DMS53 treated with DMSO at 0.1 percent for 48 hours (cell line): Measurements from ENCODE around the gene SLC4A11.
A peak's percentile ranks its signal among the peaks of the same experiment; 100 is the strongest.
"Not testable (repeated sequence)": the region's sequence is repeated elsewhere in the genome, so short reads cannot be mapped to it uniquely, and the experiment has no call there.

ENCODE experiments used
- DNase-seq: peaks from one replicate; lab custom pipeline; 2025; ENCODE audit not compliant: unreplicated experiment; lab: John Stamatoyannopoulos, UW

Gene SLC4A11

DNA sequence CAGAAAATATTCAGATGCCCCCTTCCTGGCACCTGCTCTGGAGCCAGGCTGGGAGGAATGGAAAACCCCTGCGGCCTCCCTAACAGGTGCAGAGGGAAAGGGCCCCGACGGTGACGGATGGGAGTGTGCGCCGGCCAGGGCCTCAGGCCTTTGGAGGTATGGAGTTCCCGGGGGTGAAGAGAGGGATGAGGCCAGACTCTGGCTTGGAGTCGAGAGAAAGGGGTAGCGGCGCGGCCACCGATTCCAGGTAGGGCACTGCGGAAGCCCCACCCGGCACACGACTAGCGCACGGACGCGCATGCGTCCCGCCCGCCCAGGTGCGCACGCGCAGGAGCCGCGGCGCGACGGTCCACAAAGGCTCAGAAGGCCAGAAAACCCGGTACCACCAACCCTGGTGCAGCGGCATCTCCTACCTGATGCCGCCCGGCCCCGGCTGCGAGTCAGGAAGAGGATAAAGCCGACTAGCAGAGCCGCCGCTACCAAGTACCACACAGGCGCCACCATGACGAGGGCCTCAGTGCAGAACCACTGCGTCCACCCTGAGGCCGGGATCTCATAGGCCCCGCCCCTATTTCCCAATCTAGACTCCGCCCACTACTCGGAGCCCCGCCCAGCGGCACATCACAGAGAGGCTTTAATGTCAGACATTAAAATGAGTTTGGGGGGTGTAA, 34.7 kb downstream of the SLC4A11 start, which contains the start of gene DDRGK1:
Gene DDRGK1 (minus strand): TSS at position 559 of the 671 bp plus-strand sequence. CDS start 55 bp downstream, at position 504.
- peak; percentile 89 for DNase-seq

DNA sequence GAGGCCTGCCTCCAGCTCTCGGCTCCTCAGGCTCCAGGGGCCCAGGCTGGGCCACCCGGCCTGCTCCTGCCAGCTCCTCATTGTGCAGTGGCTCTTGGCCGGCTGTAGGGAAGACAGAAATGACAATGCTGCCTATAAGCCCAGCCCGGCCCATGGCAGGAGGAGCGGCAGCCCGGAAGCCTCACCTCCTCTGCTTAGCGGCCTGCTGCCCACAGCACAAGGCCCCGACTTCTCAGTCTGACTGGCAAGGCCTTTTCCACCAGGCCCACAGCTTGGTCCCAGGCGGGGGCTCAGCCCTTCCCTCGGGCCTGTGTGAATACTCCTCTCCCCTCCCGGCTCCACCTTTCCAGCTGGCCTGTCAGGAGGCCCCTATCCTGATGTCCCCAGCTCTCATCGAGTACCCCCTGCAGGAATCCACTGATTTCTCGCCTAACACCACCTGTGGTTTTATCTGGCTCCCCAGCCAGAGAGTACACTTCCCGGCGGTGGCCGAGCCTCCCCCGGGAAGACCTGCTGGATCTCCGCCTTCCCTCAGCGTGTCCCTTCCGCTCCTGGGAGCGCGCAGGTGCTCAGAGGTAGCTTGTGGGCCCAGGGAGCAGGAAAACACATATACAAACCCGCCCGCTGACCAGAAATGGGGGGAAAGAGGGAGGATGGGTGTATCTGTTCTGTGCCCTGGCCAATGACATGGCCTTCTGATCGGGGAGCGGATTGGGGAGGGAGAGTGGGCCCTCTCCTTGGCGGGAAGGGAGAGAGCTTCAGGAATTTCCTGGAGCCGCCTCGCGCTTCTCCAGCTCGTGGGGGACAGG, 35.5 kb downstream of the SLC4A11 start:
- DNase-seq, result peak; percentile 56

DNA sequence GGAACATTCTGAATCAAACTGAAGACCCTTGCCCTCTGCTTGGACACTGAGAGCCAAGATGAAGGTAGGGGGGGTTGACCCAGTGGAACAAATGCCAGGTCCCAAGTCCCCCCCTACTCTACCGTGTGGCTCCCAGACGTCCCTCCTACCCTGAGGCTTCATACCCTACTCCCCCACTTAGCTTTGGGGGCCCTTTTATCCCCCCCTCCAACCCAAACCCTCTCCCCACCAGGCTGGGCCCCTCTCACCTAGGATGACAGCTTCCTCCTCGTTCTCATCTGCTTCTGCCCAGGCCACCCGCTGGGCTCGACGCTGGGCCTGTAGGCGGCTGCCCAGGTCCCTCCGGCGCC, 36.0 kb downstream of the SLC4A11 start:
- no peak for DNase-seq

DNA sequence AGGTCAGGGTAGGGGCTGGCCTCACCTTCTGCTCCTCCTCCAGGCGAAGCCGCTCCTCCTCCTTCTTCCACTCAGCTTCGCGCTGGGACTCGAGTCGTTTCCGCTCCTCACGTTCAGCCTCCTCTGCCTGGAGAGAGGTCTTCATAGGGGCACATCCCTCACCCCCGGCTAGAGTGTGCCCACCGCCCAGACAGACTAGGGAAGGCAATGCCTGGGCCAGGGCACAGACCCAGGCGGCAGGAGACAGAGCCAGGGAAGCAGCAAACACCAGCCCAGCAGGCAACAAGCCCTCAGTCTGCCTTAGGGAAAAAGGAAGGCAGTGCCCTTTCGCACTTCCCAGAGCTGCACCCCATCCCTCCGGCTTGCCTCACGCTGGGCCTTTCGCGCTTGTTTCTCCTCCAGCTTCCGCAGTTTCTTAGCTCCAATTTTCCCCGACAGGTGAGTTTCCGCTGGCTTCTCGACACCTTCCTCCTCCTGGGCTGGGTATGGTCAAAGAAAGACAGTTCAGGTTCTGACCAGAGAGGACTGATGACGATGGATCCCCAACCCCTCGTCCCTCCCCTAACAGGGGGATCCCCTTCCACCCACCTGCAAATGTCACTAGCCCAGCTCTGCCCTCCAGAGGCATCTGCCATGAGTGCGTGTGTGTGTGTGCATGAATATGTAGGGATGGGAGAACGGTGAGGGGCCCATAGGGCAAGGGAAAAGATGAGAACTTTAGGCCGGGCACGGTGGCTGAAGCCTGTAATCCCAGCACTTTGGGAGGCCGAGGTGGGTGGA, 38.8 kb downstream of the SLC4A11 start:
- no peak for DNase-seq

DNA sequence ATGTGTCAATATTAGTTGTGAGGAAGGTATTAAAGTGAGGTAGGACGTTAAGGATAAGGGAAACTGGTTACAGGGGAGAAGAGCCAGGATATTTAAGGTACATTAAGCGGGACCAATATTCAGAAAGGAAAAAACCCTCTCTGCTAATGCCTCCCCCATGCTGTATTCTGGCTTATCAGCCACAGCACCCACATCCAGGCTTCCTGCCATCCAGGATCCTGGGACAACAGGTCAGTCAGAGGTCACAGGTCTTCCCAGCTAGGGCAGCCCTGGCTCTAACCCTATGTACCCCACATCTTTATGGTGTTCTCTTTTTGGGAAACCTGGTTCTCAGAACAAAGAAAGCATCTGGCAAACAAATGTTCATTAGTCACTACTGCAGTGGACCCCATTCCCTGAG, 39.8 kb downstream of the SLC4A11 start:
- DNase-seq, result no peak

DNA sequence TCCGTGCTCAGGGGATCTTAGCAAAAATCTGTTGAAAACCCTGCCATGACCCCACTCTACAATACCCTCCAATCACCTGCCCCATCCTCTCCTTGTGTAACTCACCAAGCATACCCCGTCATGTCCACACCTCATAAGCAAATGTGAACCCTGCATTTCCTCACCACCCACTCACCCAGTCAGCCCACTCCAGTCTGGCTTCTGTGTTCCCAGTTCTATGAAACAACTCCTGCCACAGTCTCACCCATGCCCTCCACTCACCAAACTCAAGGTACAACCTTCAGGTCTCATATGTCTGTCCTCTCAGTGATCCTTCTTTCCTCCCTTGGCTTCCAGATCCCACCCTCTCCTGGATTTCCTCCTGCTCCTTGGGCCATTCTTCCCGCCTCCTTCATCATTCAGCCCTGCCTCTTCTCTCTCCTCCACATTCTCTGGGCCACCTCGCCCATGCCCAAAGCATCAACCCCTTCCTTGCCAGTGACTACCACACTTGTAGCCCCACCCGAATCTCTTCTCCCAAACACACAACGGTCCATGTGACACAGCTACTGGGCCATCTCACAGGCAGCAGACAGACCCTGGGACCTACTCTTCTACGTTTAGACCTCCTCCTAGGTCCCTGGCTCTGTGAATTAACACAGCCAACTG, 43.3 kb downstream of the SLC4A11 start:
- no peak for DNase-seq

DNA sequence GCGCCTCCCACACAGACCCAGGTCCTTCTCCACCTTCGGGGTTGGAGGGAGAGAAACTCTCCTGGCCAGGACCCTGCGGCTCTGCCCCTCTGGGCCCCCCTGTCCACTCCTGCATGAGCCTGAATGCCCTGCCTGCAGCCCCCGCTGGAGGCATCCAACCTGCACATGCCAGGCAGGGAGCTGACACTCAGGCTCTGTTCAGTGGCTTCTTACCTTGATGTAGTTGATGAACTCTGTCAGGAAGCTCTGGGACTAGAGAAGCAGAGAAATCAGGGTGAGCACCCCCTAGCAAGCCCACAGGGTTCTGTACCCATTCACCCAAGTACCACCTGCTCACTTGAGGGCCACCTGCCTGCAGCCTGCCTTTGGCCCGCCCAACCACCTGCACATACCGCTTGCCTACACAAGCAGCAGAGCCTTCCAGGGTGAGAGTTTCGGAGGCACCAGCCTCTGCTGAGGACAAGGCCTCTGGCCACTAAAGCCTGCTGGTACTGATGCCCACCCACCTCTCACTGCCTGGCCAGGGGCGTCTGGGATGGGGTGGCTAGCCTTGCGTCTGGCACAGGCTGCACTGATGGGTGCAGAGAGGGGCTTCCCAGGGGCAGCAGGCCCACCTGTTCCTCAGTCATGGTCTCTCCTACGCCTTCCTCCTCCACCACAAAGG, 44.2 kb downstream of the SLC4A11 start:
- DNase-seq, result no peak

DNA sequence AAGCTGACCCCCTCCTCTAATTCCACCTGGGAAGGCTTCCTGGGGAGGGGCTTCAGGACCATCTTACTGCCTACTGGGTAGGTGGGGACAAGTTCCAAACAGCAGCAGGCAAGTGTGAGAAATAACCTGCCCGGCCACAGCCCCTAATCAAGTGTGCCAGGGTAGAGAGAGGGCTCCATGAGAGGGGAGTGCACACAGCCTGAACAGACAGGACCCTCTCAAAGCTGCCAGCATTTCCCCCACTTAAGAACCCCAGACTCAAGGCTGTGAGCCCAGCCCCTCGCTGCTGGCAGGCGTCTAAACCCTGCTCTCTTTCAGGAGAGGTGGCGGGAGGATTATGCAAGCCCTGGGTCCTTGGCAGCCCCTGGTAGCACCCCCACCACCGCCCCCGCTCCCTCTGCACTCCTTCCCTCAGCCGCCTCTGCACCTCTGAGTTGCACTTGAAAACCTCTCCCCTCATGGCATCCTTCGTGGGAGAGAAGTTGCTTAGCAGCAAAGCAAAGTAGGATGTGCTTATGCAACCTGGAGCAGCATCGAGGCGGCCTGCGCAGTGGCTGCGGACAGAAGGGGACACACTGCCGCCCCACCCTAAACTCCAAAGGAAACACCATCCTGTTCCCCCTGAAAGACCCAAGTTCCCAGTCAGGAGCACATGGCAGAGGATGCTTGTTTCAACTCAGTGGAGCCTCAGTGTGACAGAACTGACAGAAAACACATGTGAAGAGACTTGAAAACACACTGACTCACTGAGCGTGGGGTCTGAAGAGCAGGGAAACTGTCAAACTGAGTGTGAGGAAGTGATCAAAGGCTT, 45.0 kb downstream of the SLC4A11 start:
- DNase-seq, result no peak

DNA sequence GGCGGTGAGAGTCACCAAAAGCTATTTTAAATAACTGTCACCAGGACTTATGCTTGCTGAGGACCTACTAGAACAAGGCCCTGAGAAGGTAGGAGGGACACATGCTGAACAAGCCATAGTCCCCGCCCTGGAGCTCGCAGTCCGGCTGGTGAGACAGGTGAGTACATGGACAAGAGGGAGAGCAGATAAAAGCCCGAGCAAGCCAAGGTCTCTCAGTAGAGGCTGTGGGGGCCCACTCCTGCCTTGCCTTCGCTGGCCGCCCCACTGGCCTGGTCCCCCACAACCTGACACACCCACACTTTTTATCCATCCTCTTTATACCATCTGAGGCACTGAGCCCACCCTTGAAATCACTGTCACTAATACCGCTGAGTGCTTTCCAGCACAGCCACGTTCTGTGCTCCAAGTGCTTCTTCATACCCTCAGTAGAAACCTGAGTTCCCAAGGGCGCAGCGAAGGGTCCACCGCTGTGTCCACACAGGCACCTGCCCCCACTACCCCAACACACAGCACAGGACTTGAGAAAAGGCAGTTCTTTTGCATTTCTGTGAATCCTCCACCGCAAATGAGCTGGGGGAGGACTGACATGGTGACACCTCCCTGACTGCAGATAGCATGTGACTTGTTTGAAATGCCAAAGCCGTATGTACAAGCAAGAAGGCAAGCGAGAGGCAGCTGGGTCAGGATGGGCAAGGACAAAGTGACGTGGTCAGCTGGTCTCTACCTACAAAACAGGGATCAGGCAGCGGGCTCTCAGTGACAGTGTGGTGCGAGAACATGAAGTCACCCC, 46.6 kb downstream of the SLC4A11 start:
- no peak for DNase-seq

DNA sequence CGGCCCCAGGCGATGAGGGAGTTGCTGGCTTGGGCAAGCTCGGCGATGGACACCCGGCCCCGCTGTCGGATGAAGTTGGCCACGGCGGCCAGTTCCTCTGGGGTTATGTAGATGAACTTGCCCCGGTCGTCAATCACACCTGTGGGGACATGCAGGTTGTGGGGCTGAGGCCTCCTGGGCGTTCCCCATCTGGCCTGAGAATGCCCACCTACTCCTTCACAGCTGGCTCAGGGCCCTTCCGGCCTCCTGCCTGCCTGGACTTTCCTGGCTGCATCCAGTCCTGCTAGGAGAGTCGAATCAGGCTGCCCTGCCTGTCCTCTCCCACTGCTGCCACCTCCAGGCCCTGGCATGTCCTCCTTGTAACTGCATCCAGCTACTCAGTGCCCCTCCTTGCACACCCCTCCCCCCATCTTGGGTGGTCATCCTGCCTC, 48.3 kb downstream of the SLC4A11 start:
- DNase-seq, result no peak

DNA sequence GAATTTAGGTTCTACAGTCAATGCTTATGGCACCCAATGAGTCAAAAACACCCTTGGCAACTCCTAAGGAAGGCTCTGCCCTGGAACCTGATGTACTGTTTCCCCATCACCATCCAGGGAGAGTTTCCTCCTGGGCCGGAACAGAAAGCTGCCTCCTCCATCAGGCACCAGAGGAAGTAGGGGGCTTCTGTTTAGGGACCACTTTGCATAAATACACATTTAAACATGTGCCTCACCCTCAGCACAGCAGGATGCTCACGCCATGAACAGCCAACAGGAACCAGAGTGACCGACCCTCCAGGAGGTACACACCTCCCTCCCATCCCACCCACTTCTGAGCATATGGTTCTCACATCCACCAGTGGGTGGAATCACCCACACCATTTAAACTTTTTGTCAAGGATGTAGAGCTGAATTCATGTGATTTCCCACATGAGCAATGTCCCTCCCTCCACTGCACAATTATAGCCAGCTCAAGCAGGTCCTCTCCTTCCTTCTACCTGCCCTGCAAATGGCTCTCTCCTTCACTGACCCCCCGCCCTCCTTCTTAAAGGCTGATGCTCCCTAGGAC, 49.3 kb downstream of the SLC4A11 start:
- DNase-seq, result no peak

DNA sequence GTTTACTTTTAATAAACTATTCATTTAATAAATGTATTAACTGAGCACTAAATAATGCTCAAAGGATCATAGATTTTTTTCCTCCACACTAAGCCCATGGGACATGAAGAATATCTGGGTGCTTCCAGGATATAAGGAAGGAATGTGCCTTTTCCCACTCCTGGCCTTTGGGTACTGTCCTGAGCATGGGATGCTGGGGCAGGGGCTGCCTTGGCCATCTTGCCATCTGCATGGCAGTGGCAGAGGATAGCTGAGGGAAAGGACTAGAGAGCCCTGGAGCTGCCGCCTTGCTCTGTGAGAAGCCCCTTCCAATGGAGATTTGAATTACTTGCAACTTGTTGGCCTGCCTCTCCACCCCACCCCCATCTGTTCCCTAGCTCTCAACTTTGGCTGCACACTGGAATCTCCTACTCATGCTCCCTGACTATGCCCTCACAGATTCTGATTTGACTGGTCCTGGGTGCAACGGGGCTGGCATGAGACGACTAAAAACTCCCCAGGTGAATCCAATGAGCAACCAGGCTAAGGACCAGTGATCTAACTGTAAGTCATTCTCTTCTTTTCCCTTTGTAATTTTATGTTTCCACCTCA, 50.1 kb downstream of the SLC4A11 start:
- DNase-seq, result no peak

DNA sequence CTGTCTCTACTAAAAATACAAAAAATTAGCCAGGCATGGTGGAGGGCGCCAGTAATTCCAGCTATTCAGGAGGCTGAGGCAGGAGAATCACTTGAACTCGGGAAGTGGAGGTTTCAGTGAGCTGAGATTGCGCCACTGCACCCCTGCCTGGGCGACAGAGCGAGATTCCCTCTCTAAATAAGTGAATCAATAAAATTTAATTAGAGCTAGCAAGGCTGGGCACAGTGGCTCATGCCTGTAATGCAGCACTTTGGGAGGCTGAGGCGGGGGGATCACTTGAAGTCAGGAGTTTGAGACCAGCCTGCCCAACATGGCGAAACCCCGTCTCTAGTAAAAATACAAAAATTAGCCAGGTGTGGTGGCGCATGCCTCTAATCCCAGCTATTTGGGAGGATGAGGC, 51.1 kb downstream of the SLC4A11 start:
- DNase-seq, result not testable (repeated sequence)

DNA sequence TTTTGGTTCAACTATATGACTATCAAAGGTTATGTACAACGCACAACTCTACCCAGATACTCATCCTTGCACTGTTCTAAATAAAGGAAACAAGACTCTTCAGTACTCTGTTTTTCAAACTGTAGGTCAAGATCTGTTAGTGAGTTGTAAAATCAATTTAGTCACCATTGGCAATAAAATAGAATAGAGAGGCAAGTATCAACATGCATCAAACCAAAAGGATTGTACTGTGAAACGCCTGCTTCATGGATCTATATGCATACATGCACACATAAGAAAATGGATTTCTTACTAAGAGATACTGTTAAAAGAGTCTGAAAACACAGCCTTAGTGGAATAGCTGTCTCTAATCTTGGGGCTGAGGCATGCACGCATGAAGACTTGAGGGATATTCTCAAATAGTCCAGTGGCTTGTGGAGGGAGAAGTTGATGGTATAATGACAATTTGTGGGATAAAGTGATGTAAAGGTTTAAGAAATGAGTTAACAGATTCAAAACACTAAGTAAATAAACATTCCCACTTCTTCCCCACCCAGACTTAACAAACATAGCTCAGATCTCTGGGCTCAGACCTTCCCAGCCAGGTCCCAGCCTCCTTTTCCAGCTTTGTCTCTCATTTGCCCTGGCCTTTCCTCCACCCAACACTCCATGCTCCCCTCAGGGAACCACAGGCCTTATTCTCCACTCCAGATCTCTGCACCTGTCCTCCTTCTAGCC, 54.9 kb downstream of the SLC4A11 start:
- no peak for DNase-seq

DNA sequence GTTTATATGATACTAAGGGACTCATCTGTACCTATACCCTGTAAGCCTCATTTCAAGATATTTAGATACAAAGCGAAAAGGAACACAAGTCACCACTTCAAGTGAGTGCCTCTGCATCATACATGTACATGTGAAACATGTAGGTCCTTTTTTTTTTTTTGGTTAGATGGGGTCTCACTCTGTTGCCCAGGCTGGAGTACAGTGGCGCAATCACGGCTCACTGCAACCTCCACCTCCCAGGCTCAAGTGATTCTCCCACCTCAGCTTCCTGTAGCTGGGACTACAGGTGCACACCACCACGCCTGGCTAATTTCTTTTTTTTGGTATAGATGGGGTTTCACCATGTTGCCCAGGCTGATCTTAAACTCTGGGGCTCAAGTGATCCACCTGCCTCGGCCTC, 56.6 kb downstream of the SLC4A11 start:
- not testable (repeated sequence) for DNase-seq

DNA sequence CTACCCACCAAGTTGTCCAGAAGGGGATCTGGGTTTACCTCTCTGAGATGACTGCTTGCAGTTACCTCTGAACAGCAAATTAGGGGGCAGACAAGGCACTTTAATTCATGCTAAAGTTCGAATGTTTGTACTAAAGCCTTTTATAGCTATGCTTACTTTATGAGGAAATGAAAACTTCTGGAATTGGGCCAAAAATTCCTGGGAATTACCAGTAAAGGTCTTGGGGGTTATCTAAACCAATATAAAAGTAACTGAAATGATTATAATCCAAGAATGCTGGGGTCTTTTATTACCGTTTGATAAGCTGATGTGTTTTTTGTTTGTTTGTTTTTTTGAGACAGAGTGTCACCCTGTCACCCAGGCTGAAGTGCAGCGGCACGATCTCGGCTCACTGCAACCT, 57.7 kb downstream of the SLC4A11 start:
- no peak for DNase-seq

DNA sequence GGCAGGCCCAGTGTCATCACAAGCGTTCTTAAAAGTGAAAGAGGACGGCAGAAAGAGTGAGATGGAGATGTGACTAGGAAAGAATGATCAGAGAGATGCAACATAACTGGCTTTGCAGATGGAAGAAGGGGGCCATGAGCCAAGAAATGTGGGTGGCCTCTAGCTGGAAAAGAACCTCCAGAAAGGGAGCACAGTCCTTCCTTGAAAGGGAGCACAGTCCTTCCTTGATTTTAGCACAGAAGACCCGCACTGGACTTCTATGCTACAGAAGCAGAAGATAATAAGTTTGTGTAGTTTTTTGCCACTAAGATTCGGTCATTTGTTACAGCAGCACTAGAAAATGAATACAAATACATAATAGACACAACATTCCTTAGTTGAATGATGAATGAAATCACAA, 58.7 kb downstream of the SLC4A11 start:
- DNase-seq, result no peak
